Panc1 (cell line): Measurements from ENCODE around the gene NUP98. TPM values are rescaled to one million over a fixed set of nuclear protein-coding genes. Genes with fewer than 3 reads are reported as not detected.
"Not testable (repeated sequence)": the region's sequence is repeated elsewhere in the genome, so short reads cannot be mapped to it uniquely, and the experiment has no call there.

ENCODE experiments used
- ATAC-seq: fragments of 200-7000 bp; cut with Tn5 transposase; 2 replicates; pipeline ENCODE4 v1.9.1; 2020; ENCODE audit warnings: mild to moderate bottlenecking, moderate library complexity
- BruUV-seq: library from RNA; stranded (reverse); fragments of 400-500 nt; replicated peaks from 2 replicates; lab custom pipeline; 2021; lab: Mats Ljungman, UMichigan
- CTCF ChIA-PET: fragments of 300-600 bp; sonication (Branson Sonifier 250); formaldehyde crosslinking; loops from one replicate; lab custom pipeline; 2022; ENCODE audit warnings: antibody characterized with exemption; lab: Charles Lee
- POLR2A ChIA-PET: fragments of 300-600 bp; sonication (Branson Sonifier 250); formaldehyde crosslinking; loops from one replicate; lab custom pipeline; 2022; ENCODE audit warnings: antibody characterized with exemption; lab: Charles Lee
- DNase-seq: peaks from one replicate; pipeline ENCODE4 v3.0.0-alpha.2; 2010; ENCODE audit warnings: low read depth, low spot score
- H3K27ac ChIP-seq: 2 replicates; pipeline ENCODE4 v1.5.1; 2011; ENCODE audit warnings: mild to moderate bottlenecking, low read length, inconsistent platforms
- H3K27me3 ChIP-seq: fragments of 200-500 bp; sonication (Bioruptor generic); 2 replicates; pipeline ENCODE4 v1.6.0; 2014; ENCODE audit warnings: low read length, inconsistent platforms; ENCODE audit not compliant: control insufficient read depth, insufficient read depth
- H3K36me3 ChIP-seq: fragments of 200-500 bp; sonication (Bioruptor generic); 2 replicates; pipeline ENCODE4 v1.5.1; 2014; ENCODE audit warnings: inconsistent platforms, mild to moderate bottlenecking, low read length, moderate library complexity; ENCODE audit not compliant: control insufficient read depth, insufficient read depth
- H3K4me1 ChIP-seq: 2 replicates; pipeline ENCODE4 v1.5.1; 2011; ENCODE audit warnings: inconsistent platforms, mild to moderate bottlenecking, low read length, moderate library complexity; ENCODE audit not compliant: control insufficient read depth, insufficient read depth
- H3K4me3 ChIP-seq, 2 experiments: 2 replicates each; pipeline ENCODE4 v1.5.1; 2011 to 2012; ENCODE audit warnings: low read depth in 2 of 2, low read length in 2 of 2, mild to moderate bottlenecking in 2 of 2, inconsistent platforms in 1 of 2, moderate library complexity in 1 of 2
- H3K9me3 ChIP-seq: fragments of 200-500 bp; sonication (Bioruptor generic); 2 replicates; pipeline ENCODE4 v1.5.1; 2014; ENCODE audit warnings: low read depth, mild to moderate bottlenecking, inconsistent platforms, low read length, moderate library complexity; ENCODE audit not compliant: control insufficient read depth, insufficient read depth
- POLR2AphosphoS5 ChIP-seq: IDR thresholded peaks from 2 replicates; pipeline ENCODE4 v1.6.1; 2012; ENCODE audit warnings: mild to moderate bottlenecking, low read depth, low read length, moderate library complexity
- SIN3A ChIP-seq: IDR thresholded peaks from 2 replicates; pipeline ENCODE4 v1.6.1; 2012; ENCODE audit warnings: low read depth, mild to moderate bottlenecking, low read length, moderate library complexity, borderline replicate concordance; ENCODE audit not compliant: insufficient read depth
- TCF7L2 ChIP-seq: IDR thresholded peaks from 2 replicates; pipeline ENCODE4 v1.6.1; 2011; ENCODE audit warnings: mild to moderate bottlenecking, low read depth, low read length, inconsistent platforms
- in situ Hi-C: cut with HindIII; loops from 2 replicates; pipeline ENCODE4 v1.10.0; 2016; ENCODE audit warnings: low sequenced_read_pairs, low pct_unique_long_range_greater_than_20kb
- intact Hi-C: fragments of 100-400 bp; cut with micrococcal nuclease; formaldehyde crosslinking; loops from one replicate; pipeline ENCODE4 v1.10.0; 2022; ENCODE audit not compliant: unreplicated experiment
- total RNA-seq: library from RNA; stranded (reverse); gene quantifications from one replicate; pipeline ENCODE4 v1.2.1, GENCODE V29; 2021; ENCODE audit not compliant: unreplicated experiment
- TF ChIP-seq, protein P1 (sequence below): fragments of 450-650 bp; IDR thresholded peaks from 2 replicates; pipeline ENCODE4 v1.5.1; 2017; ENCODE audit warnings: mild to moderate bottlenecking
- TF ChIP-seq, protein P2 (sequence below), 2 experiments: IDR thresholded peaks; 2 replicates each; pipeline ENCODE4 v1.6.1; 2011 to 2012; ENCODE audit warnings: low read depth in 2 of 2, control low read depth in 1 of 2, low read length in 1 of 2, mild to moderate bottlenecking in 1 of 2, moderate library complexity in 1 of 2; ENCODE audit not compliant: insufficient read depth in 1 of 2

Gene NUP98
- total RNA-seq, 1 experiment from 2014 or later: 244 TPM

DNA sequence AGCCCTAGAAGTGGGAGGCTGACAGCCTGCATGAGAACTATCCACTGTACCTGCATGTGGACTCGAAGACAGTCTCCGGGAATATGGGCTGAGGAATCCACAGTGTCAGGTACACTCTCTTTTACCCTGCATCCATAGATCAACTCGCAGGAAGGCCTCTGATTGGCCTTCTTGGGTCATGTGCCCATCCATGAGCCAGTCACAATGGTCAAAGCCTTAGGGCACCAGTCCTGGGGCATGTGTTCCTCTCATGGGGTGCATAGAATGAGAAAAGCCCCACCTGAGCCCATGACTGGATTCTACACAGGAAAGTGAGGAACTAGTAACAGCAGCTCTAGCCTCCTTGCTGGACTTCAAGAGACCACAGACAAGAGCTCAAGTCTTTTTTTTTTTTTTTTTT lies 141.8 kb downstream of the NUP98 start:
- Histone ChIP-seq H3K4me3 (no peak overlapping the region), H3K27ac (no peak overlapping the region), H3K4me1 (no peaks in the 10 kb centered on the region), H3K9me3 (no peaks in the 10 kb centered on the region), H3K36me3 (no peaks in the 10 kb centered on the region), H3K27me3 (peaks cover 15% of the 10 kb centered on the region)
- in situ Hi-C loops (no loop called here), intact Hi-C loops (no loop called here)
- TF ChIP-seq TCF7L2 (no peak), SIN3A (no peak), POLR2AphosphoS5 (no peak)
- TF ChIP-seq, protein P1, sequence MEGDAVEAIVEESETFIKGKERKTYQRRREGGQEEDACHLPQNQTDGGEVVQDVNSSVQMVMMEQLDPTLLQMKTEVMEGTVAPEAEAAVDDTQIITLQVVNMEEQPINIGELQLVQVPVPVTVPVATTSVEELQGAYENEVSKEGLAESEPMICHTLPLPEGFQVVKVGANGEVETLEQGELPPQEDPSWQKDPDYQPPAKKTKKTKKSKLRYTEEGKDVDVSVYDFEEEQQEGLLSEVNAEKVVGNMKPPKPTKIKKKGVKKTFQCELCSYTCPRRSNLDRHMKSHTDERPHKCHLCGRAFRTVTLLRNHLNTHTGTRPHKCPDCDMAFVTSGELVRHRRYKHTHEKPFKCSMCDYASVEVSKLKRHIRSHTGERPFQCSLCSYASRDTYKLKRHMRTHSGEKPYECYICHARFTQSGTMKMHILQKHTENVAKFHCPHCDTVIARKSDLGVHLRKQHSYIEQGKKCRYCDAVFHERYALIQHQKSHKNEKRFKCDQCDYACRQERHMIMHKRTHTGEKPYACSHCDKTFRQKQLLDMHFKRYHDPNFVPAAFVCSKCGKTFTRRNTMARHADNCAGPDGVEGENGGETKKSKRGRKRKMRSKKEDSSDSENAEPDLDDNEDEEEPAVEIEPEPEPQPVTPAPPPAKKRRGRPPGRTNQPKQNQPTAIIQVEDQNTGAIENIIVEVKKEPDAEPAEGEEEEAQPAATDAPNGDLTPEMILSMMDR: no peak
- TF ChIP-seq, protein P2, sequence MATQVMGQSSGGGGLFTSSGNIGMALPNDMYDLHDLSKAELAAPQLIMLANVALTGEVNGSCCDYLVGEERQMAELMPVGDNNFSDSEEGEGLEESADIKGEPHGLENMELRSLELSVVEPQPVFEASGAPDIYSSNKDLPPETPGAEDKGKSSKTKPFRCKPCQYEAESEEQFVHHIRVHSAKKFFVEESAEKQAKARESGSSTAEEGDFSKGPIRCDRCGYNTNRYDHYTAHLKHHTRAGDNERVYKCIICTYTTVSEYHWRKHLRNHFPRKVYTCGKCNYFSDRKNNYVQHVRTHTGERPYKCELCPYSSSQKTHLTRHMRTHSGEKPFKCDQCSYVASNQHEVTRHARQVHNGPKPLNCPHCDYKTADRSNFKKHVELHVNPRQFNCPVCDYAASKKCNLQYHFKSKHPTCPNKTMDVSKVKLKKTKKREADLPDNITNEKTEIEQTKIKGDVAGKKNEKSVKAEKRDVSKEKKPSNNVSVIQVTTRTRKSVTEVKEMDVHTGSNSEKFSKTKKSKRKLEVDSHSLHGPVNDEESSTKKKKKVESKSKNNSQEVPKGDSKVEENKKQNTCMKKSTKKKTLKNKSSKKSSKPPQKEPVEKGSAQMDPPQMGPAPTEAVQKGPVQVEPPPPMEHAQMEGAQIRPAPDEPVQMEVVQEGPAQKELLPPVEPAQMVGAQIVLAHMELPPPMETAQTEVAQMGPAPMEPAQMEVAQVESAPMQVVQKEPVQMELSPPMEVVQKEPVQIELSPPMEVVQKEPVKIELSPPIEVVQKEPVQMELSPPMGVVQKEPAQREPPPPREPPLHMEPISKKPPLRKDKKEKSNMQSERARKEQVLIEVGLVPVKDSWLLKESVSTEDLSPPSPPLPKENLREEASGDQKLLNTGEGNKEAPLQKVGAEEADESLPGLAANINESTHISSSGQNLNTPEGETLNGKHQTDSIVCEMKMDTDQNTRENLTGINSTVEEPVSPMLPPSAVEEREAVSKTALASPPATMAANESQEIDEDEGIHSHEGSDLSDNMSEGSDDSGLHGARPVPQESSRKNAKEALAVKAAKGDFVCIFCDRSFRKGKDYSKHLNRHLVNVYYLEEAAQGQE (IDR thresholded peaks at IDR 0.05; ENCODE audit: insufficient read depth in 1 of 2, low read depth in 2 of 2, low read length in 1 of 2): no peak
- CTCF ChIA-PET: no interaction called here
- peak; percentile 35 for ATAC-seq
- no peak for DNase-seq
- POLR2A ChIA-PET: no interaction called here
- no TSS peak for BruUV-seq

DNA sequence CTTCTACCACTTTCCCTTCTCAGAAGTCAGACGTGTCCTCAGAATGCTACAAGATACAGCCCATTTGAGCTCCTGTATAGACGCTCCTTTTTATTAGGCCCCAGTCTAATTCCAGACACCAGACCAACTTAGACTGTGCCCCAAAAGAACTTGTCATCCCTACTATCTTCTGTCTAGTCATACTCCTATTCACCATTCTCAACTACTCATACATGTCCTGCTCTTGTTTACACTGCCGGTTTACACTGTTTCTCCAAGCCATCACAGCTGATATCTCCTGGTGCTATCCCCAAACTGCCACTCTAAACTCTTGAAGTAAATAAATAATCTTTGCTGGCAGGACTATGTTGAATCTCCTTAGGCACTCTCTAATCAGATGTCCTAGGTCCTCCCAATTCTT lies 144.8 kb downstream of the NUP98 start:
- BruUV-seq, H3K36me3 ChIP-seq, intact Hi-C loops, POLR2A ChIA-PET, ATAC-seq, H3K4me3 ChIP-seq, in situ Hi-C loops, H3K4me1 ChIP-seq, DNase-seq, CTCF ChIA-PET, H3K27ac ChIP-seq, H3K9me3 ChIP-seq: not testable (repeated sequence)
- peaks cover 23% of the 10 kb centered on the region for H3K27me3 ChIP-seq

DNA sequence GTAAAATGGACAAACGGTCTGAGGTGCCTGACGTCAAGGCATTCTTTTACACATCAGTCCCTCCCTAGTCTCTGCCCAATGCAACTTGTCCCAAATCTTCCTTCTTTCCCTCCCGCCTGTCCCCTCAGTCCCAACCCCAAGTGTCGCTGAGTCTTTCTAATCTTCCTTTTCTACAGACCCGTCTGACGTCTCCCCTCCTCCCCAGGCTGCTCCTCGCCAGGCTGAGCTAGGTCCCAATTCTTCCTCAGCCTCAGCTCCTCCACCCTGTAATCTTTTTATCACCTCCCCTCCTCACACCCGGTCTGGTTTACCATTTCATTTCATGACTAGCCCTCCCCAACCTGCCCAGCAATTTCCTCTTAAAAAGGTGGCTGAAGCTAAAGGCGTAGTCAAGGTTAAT lies 148.0 kb downstream of the NUP98 start:
- H3K36me3 ChIP-seq, intact Hi-C loops, CTCF ChIA-PET, ATAC-seq, H3K27ac ChIP-seq, H3K4me1 ChIP-seq, H3K4me3 ChIP-seq, BruUV-seq, H3K9me3 ChIP-seq, POLR2A ChIA-PET, in situ Hi-C loops, DNase-seq: not testable (repeated sequence)
- peaks cover 12% of the 10 kb centered on the region for H3K27me3 ChIP-seq

DNA sequence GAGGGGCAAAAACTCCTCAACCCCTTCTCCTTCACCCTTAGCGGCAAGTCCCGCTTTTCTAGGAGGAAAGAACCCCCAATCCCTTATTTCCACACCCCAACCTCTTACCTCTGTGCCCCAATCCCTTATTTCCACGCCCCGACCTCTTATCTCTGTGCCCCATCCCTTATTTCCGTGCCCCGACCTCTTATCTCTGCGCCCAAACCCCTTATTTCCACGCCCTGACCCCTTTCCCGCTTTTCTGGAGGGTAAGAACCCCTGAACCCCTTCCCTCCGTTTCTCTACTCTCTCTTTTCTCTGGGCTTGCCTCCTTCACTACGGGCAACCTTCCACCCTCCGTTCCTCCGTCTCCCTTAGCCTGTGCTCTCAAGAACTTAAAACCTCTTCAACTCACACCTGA lies 148.5 kb downstream of the NUP98 start:
- H3K36me3 ChIP-seq, intact Hi-C loops, H3K4me1 ChIP-seq, POLR2A ChIA-PET, H3K9me3 ChIP-seq, H3K4me3 ChIP-seq, BruUV-seq, DNase-seq, H3K27ac ChIP-seq, CTCF ChIA-PET, in situ Hi-C loops, ATAC-seq: not testable (repeated sequence)
- H3K27me3 ChIP-seq: peaks cover 12% of the 10 kb centered on the region
